Neural progenitor cell (in vitro differentiated cells): Measurements from ENCODE around the gene GCM1. TPM values are rescaled to one million over a fixed set of nuclear protein-coding genes. Genes with fewer than 3 reads are reported as not detected.

ENCODE experiments used
- DNase-seq: peaks from one replicate; pipeline ENCODE4 v3.0.0-alpha.2; 2016; ENCODE audit warnings: low spot score
- H2AFZ ChIP-seq: fragments of 200-600 bp; sonication (generic); replicated peaks from 2 replicates; pipeline ENCODE4 v1.6.1; 2016; ENCODE audit warnings: antibody characterized with exemption
- H3F3A ChIP-seq: fragments of 200-600 bp; sonication (generic); 2 replicates; pipeline ENCODE4 v1.6.1; 2016; ENCODE audit warnings: antibody characterized with exemption, low read depth
- H3K27ac ChIP-seq: fragments of 200-600 bp; sonication (generic); 2 replicates; pipeline ENCODE4 v1.5.1; 2016; ENCODE audit warnings: mild to moderate bottlenecking
- H3K27me3 ChIP-seq: fragments of 200-600 bp; sonication (generic); 2 replicates; pipeline ENCODE4 v1.6.1; 2016; ENCODE audit warnings: mild to moderate bottlenecking, moderate library complexity
- H3K36me3 ChIP-seq: fragments of 200-600 bp; sonication (generic); 2 replicates; pipeline ENCODE4 v1.5.1; 2016
- H3K4me1 ChIP-seq: fragments of 200-600 bp; sonication (generic); 2 replicates; pipeline ENCODE4 v1.6.1; 2016; ENCODE audit warnings: mixed run types
- H3K4me2 ChIP-seq: fragments of 200-600 bp; sonication (generic); 2 replicates; pipeline ENCODE4 v1.6.1; 2016
- H3K4me3 ChIP-seq: fragments of 200-600 bp; sonication (generic); 2 replicates; pipeline ENCODE4 v1.5.1; 2016
- H3K79me2 ChIP-seq: fragments of 200-600 bp; sonication (generic); 2 replicates; pipeline ENCODE4 v1.6.1; 2016; ENCODE audit warnings: low read depth
- H3K9ac ChIP-seq: fragments of 200-600 bp; sonication (generic); 2 replicates; pipeline ENCODE4 v1.6.1; 2016
- H3K9me3 ChIP-seq: fragments of 200-600 bp; sonication (generic); 2 replicates; pipeline ENCODE4 v1.5.1; 2016; ENCODE audit warnings: low read depth
- H4K20me1 ChIP-seq: fragments of 200-600 bp; sonication (generic); 2 replicates; pipeline ENCODE4 v1.6.1; 2016; ENCODE audit warnings: low read depth
- H3K27ac Mint-ChIP-seq: 3 replicates; pipeline ENCODE4 v1.8.0; 2021; ENCODE audit warnings: mixed read lengths
- H3K27me3 Mint-ChIP-seq: 2 replicates; pipeline ENCODE4 v1.8.0; 2022; ENCODE audit warnings: low read depth, mild to moderate bottlenecking, inconsistent platforms, moderate library complexity, mixed read lengths; ENCODE audit not compliant: insufficient read depth
- H3K36me3 Mint-ChIP-seq: 3 replicates; pipeline ENCODE4 v1.8.0; 2021; ENCODE audit warnings: mixed read lengths
- H3K4me1 Mint-ChIP-seq: 3 replicates; pipeline ENCODE4 v1.8.0; 2021; ENCODE audit warnings: mixed read lengths
- H3K4me3 Mint-ChIP-seq: 3 replicates; pipeline ENCODE4 v1.8.0; 2021; ENCODE audit warnings: mild to moderate bottlenecking, moderate library complexity, mixed read lengths
- H3K9me3 Mint-ChIP-seq: 3 replicates; pipeline ENCODE4 v1.8.0; 2020; ENCODE audit warnings: mixed read lengths
- CTCF ChIP-seq: fragments of 200-600 bp; sonication (generic); IDR thresholded peaks from 2 replicates; pipeline ENCODE4 v1.5.1; 2017; ENCODE audit warnings: antibody characterized with exemption, mild to moderate bottlenecking
- EZH2 ChIP-seq: fragments of 200-600 bp; sonication (generic); IDR thresholded peaks from 2 replicates; pipeline ENCODE4 v1.6.1; 2017; ENCODE audit warnings: antibody characterized with exemption, mild to moderate bottlenecking, moderate library complexity
- EZH2phosphoT487 ChIP-seq: fragments of 200-600 bp; sonication (generic); IDR thresholded peaks from 2 replicates; pipeline ENCODE4 v1.6.1; 2017; ENCODE audit warnings: antibody characterized with exemption
- total RNA-seq: library from RNA; depleted of rRNA; stranded (reverse); fragments of >200 nt; gene quantifications from 2 replicates; pipeline ENCODE4 v1.2.3, GENCODE V29; 2015; ENCODE audit warnings: low replicate concordance

The GCM1 gene
- total RNA-seq, 1 donor from 2014 or later: not detected

- Histone ChIP-seq H3K36me3 (no peaks in the 10 kb centered on the region), H3K27me3 (no peaks in the 10 kb centered on the region), H3K4me2 (no peak overlapping the region), H3K4me3 (no peak overlapping the region), H3F3A (no peaks in the 10 kb centered on the region), H4K20me1 (no peaks in the 10 kb centered on the region), H3K79me2 (no peaks in the 10 kb centered on the region), H3K9me3 (no peaks in the 10 kb centered on the region), H2AFZ (no peak overlapping the region), H3K27ac (no peak overlapping the region), H3K9ac (no peak overlapping the region), H3K4me1 (no peaks in the 10 kb centered on the region)
- H3K27me3 Mint-ChIP-seq: peaks cover 6% of the 10 kb centered on the region
- H3K4me3 Mint-ChIP-seq: no peak overlapping the region
- no peak for DNase-seq
- TF ChIP-seq EZH2: no peak
- no peak for TF ChIP-seq EZH2phosphoT487
- TF ChIP-seq CTCF: no peak
- no peaks in the 10 kb centered on the region for H3K9me3 Mint-ChIP-seq
- no peaks in the 10 kb centered on the region for H3K4me1 Mint-ChIP-seq
- no peaks in the 10 kb centered on the region for H3K36me3 Mint-ChIP-seq
- no peak overlapping the region for H3K27ac Mint-ChIP-seq
These were observed 6.2 kb upstream of the GCM1 start for GRCh38 chr6:53154794-53155193.

GRCh38 chr6:53154071-53154470, 5.4 kb upstream of the GCM1 start:
- DNase-seq: no peak
- TF ChIP-seq EZH2phosphoT487 (no peak), EZH2 (no peak), CTCF (no peak)
- H3K4me1 ChIP-seq: no peaks in the 10 kb centered on the region
- H2AFZ ChIP-seq: no peak overlapping the region
- H3K27me3 ChIP-seq: no peaks in the 10 kb centered on the region
- no peak overlapping the region for H3K27ac ChIP-seq
- H3K36me3 ChIP-seq: no peaks in the 10 kb centered on the region
- no peaks in the 10 kb centered on the region for H3K36me3 Mint-ChIP-seq
- no peaks in the 10 kb centered on the region for H3K9me3 Mint-ChIP-seq
- no peaks in the 10 kb centered on the region for H3K9me3 ChIP-seq
- no peak overlapping the region for H3K4me2 ChIP-seq
- no peaks in the 10 kb centered on the region for H3K79me2 ChIP-seq
- no peak overlapping the region for H3K9ac ChIP-seq
- no peaks in the 10 kb centered on the region for H4K20me1 ChIP-seq
- no peaks in the 10 kb centered on the region for H3K4me1 Mint-ChIP-seq
- H3F3A ChIP-seq: no peaks in the 10 kb centered on the region
- H3K27me3 Mint-ChIP-seq: peaks cover 6% of the 10 kb centered on the region
- no peak overlapping the region for H3K4me3 ChIP-seq
- no peak overlapping the region for H3K4me3 Mint-ChIP-seq
- no peak overlapping the region for H3K27ac Mint-ChIP-seq

- H3K9ac ChIP-seq: no peak overlapping the region
- no peaks in the 10 kb centered on the region for H3K9me3 ChIP-seq
- no peak overlapping the region for H3K27ac Mint-ChIP-seq
- H3K79me2 ChIP-seq: no peaks in the 10 kb centered on the region
- no peak overlapping the region for H3K4me3 ChIP-seq
- no peaks in the 10 kb centered on the region for H3K36me3 Mint-ChIP-seq
- TF ChIP-seq EZH2phosphoT487 (no peak), CTCF (no peak), EZH2 (no peak)
- H3K4me3 Mint-ChIP-seq: no peak overlapping the region
- H3K27ac ChIP-seq: no peak overlapping the region
- no peaks in the 10 kb centered on the region for H3K4me1 Mint-ChIP-seq
- no peak overlapping the region for H3K4me2 ChIP-seq
- H3K27me3 ChIP-seq: no peaks in the 10 kb centered on the region
- peaks cover 6% of the 10 kb centered on the region for H3K27me3 Mint-ChIP-seq
- no peaks in the 10 kb centered on the region for H3K36me3 ChIP-seq
- no peaks in the 10 kb centered on the region for H3K9me3 Mint-ChIP-seq
- H3K4me1 ChIP-seq: no peaks in the 10 kb centered on the region
- no peak overlapping the region for H2AFZ ChIP-seq
- H4K20me1 ChIP-seq: no peaks in the 10 kb centered on the region
- H3F3A ChIP-seq: no peaks in the 10 kb centered on the region
- DNase-seq: no peak
These were observed 3.9 kb upstream of the GCM1 start for GRCh38 chr6:53152576-53152975.

- Histone ChIP-seq H3K4me1 (no peaks in the 10 kb centered on the region), H3K9ac (no peak overlapping the region), H2AFZ (no peak overlapping the region), H3K36me3 (no peaks in the 10 kb centered on the region), H3K4me3 (no peak overlapping the region), H3K4me2 (no peak overlapping the region), H3K27ac (no peak overlapping the region), H3F3A (no peaks in the 10 kb centered on the region), H4K20me1 (no peaks in the 10 kb centered on the region), H3K79me2 (no peaks in the 10 kb centered on the region), H3K27me3 (no peaks in the 10 kb centered on the region), H3K9me3 (no peaks in the 10 kb centered on the region)
- peak; percentile 37 for DNase-seq
- Mint-ChIP-seq H3K36me3 (no peaks in the 10 kb centered on the region), H3K4me3 (no peak overlapping the region), H3K9me3 (no peaks in the 10 kb centered on the region), H3K27ac (no peak overlapping the region), H3K4me1 (no peaks in the 10 kb centered on the region), H3K27me3 (peaks cover 6% of the 10 kb centered on the region)
- peak; percentile 56 for TF ChIP-seq CTCF
- no peak for TF ChIP-seq EZH2phosphoT487
- no peak for TF ChIP-seq EZH2
These were observed 3.0 kb upstream of the GCM1 start for GRCh38 chr6:53151676-53152075.
